Measurements from ENCODE around the gene PIMREG.
"Not testable (repeated sequence)": the region's sequence is repeated elsewhere in the genome, so short reads cannot be mapped to it uniquely, and the experiment has no call there.

PIMREG gene

DNA sequence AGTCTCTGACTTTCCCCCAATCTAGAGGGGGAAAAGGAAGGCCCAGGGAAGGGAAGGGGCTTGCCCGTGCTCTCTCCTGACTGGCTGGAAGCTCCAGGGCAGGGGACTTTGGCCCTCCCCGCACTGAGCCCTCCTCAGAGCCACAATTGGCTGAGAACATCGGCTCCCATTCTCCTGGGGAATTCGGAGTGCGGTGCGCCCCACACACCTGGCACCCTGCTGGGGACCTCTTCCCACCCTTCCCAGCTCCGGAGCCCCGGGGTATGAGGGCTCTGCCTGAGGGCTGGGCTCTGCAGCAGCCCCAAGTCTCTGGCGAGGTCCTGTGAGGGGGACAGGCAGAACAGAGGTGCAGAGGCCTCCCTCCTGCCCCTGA, 36.0 kb downstream of the PIMREG start:
- TF ChIP-seq, protein P1, sequence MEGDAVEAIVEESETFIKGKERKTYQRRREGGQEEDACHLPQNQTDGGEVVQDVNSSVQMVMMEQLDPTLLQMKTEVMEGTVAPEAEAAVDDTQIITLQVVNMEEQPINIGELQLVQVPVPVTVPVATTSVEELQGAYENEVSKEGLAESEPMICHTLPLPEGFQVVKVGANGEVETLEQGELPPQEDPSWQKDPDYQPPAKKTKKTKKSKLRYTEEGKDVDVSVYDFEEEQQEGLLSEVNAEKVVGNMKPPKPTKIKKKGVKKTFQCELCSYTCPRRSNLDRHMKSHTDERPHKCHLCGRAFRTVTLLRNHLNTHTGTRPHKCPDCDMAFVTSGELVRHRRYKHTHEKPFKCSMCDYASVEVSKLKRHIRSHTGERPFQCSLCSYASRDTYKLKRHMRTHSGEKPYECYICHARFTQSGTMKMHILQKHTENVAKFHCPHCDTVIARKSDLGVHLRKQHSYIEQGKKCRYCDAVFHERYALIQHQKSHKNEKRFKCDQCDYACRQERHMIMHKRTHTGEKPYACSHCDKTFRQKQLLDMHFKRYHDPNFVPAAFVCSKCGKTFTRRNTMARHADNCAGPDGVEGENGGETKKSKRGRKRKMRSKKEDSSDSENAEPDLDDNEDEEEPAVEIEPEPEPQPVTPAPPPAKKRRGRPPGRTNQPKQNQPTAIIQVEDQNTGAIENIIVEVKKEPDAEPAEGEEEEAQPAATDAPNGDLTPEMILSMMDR (IDR thresholded peaks at IDR 0.05): no peak
- no peak for TF ChIP-seq ZFX (IDR thresholded peaks at IDR 0.05; ENCODE audit: borderline replicate concordance)
- no peak overlapping the region for H3K27ac ChIP-seq

GRCh38 chr17:6482105-6482455, 37.8 kb downstream of the PIMREG start:
- no peak for TF ChIP-seq ZFX (IDR thresholded peaks at IDR 0.05; ENCODE audit: borderline replicate concordance)
- TF ChIP-seq, protein P1 (IDR thresholded peaks at IDR 0.05): no peak
- H3K27ac ChIP-seq: no peak overlapping the region

DNA sequence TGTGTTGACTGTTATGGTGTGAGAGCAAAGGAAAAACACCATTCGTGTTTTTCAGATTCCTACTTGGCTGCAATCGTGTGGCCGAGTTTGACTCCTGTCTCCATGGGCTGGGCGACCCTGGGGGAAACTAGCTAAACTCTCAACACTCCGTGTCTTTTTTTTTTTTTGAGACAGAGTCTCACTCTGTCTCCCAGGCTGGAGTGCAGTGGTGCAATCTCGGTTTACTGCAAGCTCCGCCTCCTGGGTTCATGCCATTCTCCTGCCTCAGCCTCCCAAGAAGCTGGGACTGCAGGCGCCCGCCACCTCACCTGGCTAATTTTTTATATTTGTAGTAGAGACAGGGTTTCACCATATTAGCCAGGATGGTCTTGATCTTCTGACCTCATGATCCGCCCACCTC, 38.5 kb downstream of the PIMREG start:
- H3K27ac ChIP-seq: not testable (repeated sequence)

- H3K27ac ChIP-seq: no peak overlapping the region
- TF ChIP-seq, protein P1 (IDR thresholded peaks at IDR 0.05): no peak
- no peak for TF ChIP-seq ZFX (IDR thresholded peaks at IDR 0.05; ENCODE audit: borderline replicate concordance)
Measured at GRCh38 chr17:6483507-6483906, 39.3 kb downstream of the PIMREG start.

- H3K27ac ChIP-seq: no peak overlapping the region
- no peak for TF ChIP-seq ZFX (IDR thresholded peaks at IDR 0.05; ENCODE audit: borderline replicate concordance)
- TF ChIP-seq, protein P1 (IDR thresholded peaks at IDR 0.05): no peak
Measured at GRCh38 chr17:6485646-6486412, 41.6 kb downstream of the PIMREG start.

DNA sequence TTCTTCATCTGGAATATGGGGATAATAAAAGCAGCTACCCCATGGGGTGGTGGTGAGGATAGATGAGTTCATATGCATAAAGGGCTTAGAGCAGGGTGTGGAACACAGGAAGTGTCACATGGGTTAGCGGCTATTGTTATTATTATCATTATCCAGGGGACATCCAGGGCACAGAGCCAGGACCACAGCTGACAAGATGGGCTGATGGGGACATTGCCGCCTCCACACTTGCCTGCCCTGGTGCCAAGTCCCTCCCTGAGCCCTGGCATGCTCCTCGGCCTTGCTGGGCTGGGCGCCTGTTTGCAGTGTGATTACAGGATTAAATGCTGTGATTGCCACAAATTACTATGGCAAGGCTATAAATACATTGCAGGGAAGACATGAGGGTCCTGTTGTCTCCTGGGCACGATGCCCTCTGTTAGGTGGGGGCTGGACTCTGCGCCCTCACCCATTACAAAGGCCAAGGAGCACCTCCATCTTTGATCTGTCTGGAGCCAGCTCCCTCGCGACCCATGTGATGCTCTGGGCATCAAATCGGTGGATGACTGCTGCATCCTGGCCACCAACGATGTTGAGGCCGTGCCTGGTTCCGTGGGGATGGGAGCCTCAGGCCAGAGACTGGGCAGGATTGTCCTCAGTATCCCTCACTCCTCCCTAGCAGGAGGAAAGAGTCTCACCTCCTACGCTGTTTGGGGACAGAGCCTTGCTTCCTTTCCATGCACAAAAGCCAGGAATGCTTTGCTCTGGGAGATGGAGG, 43.2 kb downstream of the PIMREG start:
- no peak overlapping the region for H3K27ac ChIP-seq
- TF ChIP-seq, protein P1 (IDR thresholded peaks at IDR 0.05): no peak
- no peak for TF ChIP-seq ZFX (IDR thresholded peaks at IDR 0.05; ENCODE audit: borderline replicate concordance)

DNA sequence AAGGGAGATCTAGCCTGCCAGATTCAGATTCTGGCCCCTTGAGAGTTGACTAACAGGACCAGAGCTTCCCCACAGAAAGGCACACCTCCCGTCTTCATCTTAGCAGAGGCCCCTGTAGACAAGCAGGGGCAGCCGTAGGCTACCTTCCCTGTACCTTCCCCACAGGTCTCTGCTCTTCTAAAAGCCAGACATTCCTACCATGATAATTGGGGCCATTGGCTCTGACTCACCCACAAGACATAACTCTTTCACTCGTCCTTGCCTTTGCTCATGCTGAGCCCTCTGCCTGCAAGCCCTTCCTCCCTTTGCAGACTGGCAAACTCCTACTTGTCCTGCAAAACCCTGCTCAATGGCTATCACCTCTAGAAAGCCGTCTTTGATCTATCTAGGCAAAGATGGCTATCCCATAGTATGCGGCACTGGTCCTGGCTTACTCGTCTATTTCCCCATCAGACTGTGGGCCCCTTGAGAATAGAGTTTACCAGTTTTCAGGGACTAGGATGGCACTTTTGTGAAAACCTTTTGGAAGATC, 43.8 kb downstream of the PIMREG start:
- no peak overlapping the region for H3K27ac ChIP-seq
- TF ChIP-seq, protein P1 (IDR thresholded peaks at IDR 0.05): no peak
- TF ChIP-seq ZFX (IDR thresholded peaks at IDR 0.05; ENCODE audit: borderline replicate concordance): no peak

Data from 22Rv1 (cell line).